Right ventricle myocardium superior (tissue), 1 donor: ENCODE results near the gene FMO3. TPM values are rescaled to one million over a fixed set of nuclear protein-coding genes. Genes with fewer than 3 reads are reported as not detected.

Experiments
- ATAC-seq: fragments of 200-7000 bp; cut with Tn5 transposase; one replicate; pipeline ENCODE4 v1.9.1; 2020; ENCODE audit warnings: mild to moderate bottlenecking; ENCODE audit not compliant: poor library complexity
- DNase-seq: peaks from one replicate; pipeline ENCODE4 v3.0.0-alpha.2; 2020
- intact Hi-C: fragments of 100-400 bp; cut with DNase I; formaldehyde crosslinking; loops from one replicate; pipeline ENCODE4 v1.11.2; 2022
- microRNA-seq: library from miRNA; unstranded; fragments of <30 nt; microRNA quantifications from one replicate; pipeline ENCODE4 v1.2.0, GENCODE V29; 2020
- total RNA-seq: library from RNA; stranded (reverse); fragmentation: NEBNext Ultra II Directional; extraction: Animal tissue kit (Norgen Biotek cat#: 25700); gene quantifications from one replicate; pipeline ENCODE4 v1.2.1, GENCODE V29; 2021
- donor health status: DM: no; HTN: yes; CAD: no; lungs with severe emphysema.

FMO3 gene
- total RNA-seq, 1 donor from 2014 or later: 1.2 TPM

DNA sequence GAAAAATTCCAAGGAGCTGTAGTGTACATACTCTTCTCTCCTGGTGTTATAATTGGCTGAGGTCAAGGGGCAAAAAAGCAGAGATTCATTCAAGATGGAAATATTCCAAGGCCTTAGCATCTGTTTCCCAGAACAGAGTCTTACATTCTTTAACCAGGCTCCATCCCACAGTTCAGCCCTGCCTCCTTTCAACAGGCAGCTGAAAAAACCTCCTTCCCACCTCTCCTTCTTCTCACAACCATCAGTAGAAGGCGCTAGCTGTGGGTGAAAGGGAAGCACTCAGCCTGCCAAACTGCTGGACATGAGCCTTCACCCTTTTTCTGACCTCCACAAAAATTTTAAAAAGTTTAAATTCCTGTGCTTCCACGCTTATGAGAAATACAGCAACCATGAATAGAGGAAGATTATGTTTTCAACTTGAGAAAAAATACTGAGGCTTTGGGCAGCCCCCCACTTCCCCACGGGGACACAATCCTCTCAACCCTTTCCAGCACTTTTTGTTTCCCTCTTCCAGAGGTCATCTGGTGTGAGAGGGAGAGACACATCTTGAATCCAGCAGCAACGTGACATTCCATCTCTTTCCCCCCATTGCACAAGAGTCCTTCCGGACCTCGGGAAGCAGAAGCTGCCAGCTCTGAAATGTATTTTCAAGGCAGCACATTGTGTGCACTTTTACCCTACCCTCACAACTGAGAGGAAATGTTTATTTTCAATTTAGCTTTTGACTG lies 51.1 kb downstream of the FMO3 start:
- intact Hi-C loops: loop anchor here (5.0 kb wide), 1 partner anchor 45 kb away; the partner anchor contains the start of gene FMO2
- DNase-seq: peak; percentile 56

DNA sequence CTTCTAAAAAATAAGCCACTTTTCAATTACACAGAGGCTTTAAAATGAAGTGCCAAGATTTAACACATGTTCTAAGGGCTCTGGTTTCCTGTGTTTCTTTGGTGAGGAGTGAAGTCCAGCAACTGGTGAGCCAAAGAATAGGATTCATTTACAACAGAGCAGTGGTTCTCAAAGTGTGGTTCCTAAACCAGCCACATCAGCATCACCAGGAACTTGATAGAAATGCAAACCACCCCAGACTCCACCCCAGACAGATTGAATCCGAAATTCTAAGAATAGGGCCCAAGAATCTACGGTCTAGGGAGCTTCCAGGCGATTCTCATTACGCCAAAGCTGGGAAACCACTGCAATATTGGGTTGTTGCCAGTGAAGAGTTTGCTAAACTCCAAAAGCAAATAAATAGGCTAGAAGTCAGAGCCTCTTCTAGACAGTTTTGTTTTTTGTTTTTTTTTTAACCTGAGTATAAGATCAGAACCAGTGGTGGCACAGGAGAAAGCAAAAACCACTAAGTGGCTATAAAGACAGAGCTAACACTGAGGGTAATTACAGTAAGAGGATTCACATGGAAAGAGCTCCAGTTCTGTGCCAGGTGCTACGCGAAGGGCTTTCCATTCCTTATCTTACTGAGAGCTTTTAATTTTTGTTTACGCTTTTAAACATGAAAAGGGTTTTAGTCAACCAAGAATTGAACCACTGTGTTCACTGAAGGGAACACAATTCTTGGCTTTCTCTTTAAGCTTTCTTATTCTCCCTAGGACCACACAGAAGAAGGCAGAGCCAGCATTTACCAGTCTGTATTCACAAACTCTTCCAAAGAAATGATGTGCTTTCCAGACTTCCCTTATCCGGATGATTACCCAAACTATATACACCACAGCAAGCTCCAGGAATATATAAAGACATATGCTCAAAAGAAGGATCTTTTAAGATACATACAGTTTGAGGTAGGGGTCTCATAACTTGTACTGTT lies 52.0 kb downstream of the FMO3 start:
- intact Hi-C loops: loop anchor here (5.0 kb wide), 1 partner anchor 45 kb away; the partner anchor contains the start of gene FMO2
- ATAC-seq (peak; percentile 48), DNase-seq (no peak)

More for the DNA sequence above, 51.1 kb downstream of the FMO3 start:
- peak; percentile 75 for ATAC-seq

DNA sequence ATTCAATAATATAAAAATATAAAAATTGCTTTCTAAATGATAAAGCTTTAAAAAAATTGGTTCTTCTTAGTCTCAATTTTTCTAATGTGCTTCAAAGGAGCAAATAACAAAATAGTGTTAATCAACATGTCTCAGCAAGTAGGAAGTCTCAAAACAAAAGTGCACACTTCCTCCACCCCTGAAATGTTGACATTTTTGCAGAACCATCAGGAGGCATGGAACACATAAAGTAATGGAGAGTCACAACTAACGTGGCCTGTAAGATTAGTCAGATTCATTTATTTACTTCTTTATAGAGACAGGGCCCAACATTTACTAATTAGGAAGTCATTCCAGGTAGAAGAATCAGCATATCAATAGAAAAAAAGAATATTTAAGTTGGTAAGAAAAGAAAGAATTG lies 59.5 kb downstream of the FMO3 start:
- intact Hi-C loops: no loop called here
- DNase-seq: no peak
- ATAC-seq: no peak

DNA sequence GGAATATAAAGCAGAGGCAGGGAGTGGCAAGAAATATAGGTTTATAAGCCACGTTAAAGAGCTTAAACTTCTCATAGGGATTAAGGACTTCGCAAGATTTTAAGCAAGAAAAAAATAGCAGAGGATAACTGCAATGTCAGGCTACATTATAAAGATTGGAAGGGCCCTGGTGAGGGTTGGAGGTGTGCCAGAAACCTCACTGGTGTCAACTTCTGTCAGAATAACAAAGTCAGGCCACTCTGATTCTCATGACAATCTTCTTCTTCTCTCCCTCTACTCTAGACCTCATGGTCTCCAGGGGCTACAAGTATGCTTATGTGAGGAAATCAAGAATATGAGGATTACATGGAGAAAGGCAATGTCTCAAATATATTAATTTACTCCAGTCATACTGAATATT lies 61.8 kb downstream of the FMO3 start:
- intact Hi-C loops: no loop called here
- DNase-seq (no peak), ATAC-seq (peak; percentile 53)

DNA sequence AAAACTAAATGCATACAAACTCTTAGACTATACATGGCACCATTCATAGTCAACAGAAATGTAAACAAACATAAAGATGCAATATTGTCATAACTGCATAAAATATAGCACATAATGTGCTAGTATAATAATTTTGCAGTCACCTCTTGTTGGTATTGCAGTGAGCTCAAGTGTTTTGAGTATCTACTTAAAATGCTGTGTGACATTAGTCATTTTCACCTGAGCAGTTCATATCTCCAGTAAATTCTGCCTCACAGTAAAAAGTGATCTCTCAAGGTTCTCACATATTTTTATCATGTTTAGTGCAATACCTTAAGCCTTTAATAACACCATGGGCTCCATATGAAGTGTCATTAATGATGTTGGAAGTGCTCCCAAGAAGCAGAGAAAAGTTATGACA lies 64.8 kb downstream of the FMO3 start:
- DNase-seq (no peak), ATAC-seq (no peak)
- intact Hi-C loops: no loop called here

DNA sequence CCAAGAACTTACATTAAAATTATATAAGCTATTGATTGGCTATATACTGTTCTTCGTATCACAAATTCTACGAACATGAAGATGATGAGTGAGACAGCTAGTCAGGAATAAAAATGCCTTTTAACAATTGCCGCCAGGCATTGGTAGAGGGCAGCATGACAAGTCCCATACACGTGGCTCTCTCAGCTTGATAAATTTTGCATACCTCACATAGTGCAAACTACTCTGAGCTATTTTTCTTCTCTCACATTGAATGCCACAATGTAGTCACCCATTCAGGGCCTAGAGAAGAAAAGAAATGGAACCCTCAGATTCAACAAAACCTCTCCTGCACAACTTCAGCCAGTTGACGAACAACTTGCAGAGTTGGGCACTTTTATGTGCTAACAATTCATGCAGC lies 67.4 kb downstream of the FMO3 start:
- peak; percentile 83 for ATAC-seq
- intact Hi-C loops: no loop called here

DNA sequence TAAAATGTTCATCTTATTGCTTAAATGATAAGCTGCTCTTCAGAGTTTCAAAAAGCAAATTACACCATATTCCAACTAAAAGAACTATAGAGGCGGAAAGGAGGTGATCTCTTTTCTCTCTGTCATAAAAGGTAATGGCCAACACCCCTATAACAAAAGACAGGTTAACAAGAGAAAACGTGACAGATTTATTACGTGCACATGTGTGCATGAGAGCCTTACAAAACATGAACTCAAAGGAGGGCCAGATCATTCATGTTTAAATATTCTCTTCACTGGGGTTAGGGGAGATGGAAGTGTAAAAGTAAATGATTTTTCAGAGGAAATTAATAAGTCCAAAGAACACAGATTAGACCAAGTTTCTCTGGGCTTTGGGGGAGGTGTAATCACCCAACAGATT lies 67.8 kb downstream of the FMO3 start:
- intact Hi-C loops: no loop called here
- ATAC-seq (no peak), DNase-seq (no peak)

More for the DNA sequence above, 67.4 kb downstream of the FMO3 start:
- no peak for DNase-seq

DNA sequence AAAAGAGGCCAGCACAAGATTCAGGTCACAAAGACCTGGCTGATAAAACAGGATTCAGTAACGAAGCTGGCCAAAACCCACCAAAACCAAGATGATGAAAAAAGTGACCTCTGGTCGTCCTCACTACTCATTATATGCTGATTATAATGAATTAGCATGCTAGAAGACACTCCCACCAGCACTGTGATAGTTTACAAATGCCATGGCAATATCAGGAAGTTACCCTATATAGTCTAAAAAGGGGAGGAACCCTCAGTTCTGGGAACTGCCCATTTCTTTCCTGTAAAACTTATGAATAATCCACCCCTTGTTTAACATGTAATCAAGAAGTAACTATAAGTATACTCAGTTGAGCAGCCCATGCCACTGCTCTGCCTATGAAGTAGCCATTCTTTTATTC lies 68.4 kb downstream of the FMO3 start:
- intact Hi-C loops: no loop called here
- ATAC-seq (no peak), DNase-seq (no peak)

DNA sequence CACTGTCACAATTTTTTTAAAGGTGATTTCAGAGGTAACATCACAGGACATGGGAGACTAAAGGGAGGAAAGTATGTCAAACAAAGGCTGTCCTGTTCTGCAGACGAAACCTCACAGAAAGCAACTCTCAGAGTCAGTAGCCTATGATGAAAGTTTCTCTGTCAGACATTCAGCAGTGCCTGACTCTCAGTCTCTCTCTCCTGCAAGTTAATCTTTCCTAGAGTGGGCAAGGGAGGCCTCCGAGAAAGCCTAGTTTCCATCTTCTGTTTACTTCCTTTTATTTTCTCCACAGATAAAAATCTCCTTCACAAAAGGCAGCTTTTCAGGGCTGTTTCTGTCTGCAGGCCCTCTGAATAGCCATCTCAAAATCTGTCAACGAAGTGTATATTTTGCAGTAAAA lies 69.5 kb downstream of the FMO3 start:
- DNase-seq (no peak), ATAC-seq (peak; percentile 42)
- intact Hi-C loops: no loop called here

DNA sequence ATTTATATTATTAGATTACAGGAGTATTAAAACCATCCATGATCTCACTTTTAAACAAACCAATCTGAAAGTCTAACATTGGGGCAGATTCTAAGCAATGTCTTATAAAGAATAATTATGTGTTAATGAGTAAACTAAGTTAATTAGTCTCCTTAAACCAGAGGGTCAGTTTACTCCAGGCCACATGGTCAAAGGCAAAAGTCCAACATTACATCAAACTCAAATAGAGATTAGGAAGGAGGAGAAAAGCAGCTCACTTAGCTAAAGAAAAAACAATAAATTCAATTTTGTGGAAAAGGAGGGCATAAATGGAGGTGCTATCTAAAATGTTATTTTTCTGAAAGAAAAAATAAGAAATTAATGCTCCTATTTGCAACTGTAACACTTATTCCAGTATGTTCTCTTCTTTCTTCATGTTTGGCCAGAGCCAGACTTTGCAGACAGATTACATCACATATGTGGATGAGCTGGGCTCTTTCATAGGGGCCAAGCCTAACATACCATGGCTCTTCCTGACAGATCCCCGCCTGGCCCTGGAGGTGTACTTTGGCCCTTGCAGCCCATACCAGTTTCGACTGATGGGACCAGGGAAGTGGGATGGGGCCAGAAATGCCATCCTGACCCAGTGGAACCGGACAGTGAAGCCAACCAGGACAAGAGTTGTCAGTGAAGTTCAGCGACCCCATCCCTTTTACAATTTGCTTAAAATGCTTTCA lies 70.1 kb downstream of the FMO3 start:
- intact Hi-C loops: no loop called here
- DNase-seq: no peak
- ATAC-seq: peak; percentile 74

DNA sequence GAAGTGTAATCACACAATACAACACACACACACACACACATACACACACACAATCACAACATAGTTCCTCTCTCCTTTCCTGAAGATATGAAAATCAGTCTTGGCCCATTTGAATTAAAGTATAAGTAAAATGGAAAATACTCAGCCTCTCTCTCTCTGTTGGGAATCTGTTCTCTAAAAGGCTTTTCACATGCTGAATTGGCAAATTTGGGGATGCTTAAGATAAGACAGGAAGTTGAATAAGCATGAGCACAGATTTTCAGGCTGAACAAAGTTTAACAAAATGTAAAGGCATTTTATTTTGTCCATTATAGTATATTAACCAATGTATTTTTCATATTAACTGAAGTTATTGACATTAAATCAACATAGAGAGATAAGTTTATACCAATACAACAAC lies 70.7 kb downstream of the FMO3 start:
- intact Hi-C loops: no loop called here
- ATAC-seq (no peak), DNase-seq (no peak)

DNA sequence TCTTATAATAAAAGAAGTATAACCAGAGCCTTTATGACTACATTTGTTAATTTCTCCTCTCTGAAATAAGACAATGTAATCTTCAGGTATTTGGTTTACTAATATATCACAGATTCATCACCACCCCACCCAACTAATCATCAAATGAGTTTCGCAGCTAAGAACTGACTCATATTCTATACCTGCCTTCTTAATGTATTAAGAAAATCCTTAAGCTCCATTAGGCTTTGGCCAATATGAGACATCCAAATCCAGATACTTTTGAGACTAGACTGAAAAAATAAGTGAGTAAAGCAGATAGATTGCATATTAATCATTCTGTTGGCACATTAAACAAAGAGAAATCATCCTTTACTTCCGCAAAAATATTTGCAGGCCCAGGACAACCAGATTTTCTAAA lies 75.7 kb downstream of the FMO3 start:
- intact Hi-C loops: no loop called here
- ATAC-seq (no peak), DNase-seq (no peak)

Small RNAs within 50 kb of the gene (microRNA-seq; reads per million reads assigned to microRNA genes)
- gene MIR1295A (not detected), gene MIR1295B (not detected)

Other genes starting within 250 kb of the FMO3 start
- not detected for gene MROH9, start 155.4 kb upstream of the FMO3 start, total RNA-seq
- 59.2 TPM for gene FMO2, start 94.4 kb downstream of the FMO3 start, total RNA-seq
- gene FMO1, start 157.6 kb downstream of the FMO3 start, total RNA-seq: 0.54 TPM
- 3.8 TPM for gene FMO4, start 223.3 kb downstream of the FMO3 start, total RNA-seq